ENCODE data around the gene ACADM. TPM values are rescaled to one million over a fixed set of nuclear protein-coding genes. Genes with fewer than 3 reads are reported as not detected.
"Not testable (repeated sequence)": the region's sequence is repeated elsewhere in the genome, so short reads cannot be mapped to it uniquely, and the experiment has no call there.

The ACADM gene
- total and polyA plus RNA-seq, 2 donors (not counting 3 experiments of a cell fraction or from before 2014, with no cell fraction given), result 10.8 to 32.5 TPM

DNA sequence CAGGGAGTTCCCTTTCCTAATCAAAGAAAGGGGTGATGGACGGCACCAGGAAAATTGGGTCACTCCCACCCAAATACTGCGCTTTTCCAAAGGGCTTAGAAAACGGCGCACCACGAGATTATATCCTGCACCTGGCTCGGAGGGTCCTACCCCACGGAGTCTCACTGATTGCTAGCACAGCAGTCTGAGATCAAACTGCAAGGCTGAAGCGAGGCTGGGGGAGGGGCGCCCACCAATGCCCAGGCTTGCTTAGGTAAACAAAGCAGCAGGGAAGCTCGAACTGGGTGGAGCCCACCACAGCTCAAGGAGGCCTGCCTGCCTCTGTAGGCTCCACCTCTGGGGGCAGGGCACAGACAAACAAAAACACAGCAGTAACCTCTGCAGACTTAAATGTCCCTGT is 46.5 kb upstream of the ACADM start:
- H3K27me3 ChIP-seq (ENCODE audit: control insufficient read depth in 2 of 2, insufficient read depth in 2 of 2, low read length in 2 of 2); H3K79me2 ChIP-seq (ENCODE audit: control insufficient read depth, insufficient read depth, low read length); FAIRE-seq; H3K27ac ChIP-seq (ENCODE audit: insufficient read depth, low read depth, low read length); DNase-seq (ENCODE audit: low read depth, low spot score); H2AFZ ChIP-seq (ENCODE audit: low read depth, low read length); CTCF ChIA-PET; H3K4me1 ChIP-seq (ENCODE audit: control insufficient read depth, extremely low read depth, insufficient read depth, low read length); H3K4me3 ChIP-seq (replicated peaks in 1 of 3; ENCODE audit: insufficient read depth in 1 of 3, low read depth in 1 of 3, low read length in 3 of 3); dilution Hi-C loops (cut with MboI; ENCODE audit: extremely low pct_ligation_motif_present, low sequenced_read_pairs); H3K36me3 ChIP-seq (ENCODE audit: control insufficient read depth in 2 of 2, extremely low read depth in 1 of 2, insufficient read depth in 2 of 2, low read length in 2 of 2); H3K9me1 ChIP-seq (replicated peaks; ENCODE audit: control insufficient read depth, extremely low read depth, insufficient read depth, low read length); intact Hi-C loops (cut with micrococcal nuclease); H3K9ac ChIP-seq (replicated peaks; ENCODE audit: extremely low read depth, insufficient read depth, low read length); H4K20me1 ChIP-seq (replicated peaks; ENCODE audit: control insufficient read depth, extremely low read depth, insufficient read depth, low read length); H3K4me2 ChIP-seq (ENCODE audit: insufficient read depth, low read length); H3K9me3 ChIP-seq (replicated peaks; ENCODE audit: control insufficient read depth, insufficient read depth, low read length); BruUV-seq (replicated peaks); POLR2A ChIA-PET: not testable (repeated sequence)

DNA sequence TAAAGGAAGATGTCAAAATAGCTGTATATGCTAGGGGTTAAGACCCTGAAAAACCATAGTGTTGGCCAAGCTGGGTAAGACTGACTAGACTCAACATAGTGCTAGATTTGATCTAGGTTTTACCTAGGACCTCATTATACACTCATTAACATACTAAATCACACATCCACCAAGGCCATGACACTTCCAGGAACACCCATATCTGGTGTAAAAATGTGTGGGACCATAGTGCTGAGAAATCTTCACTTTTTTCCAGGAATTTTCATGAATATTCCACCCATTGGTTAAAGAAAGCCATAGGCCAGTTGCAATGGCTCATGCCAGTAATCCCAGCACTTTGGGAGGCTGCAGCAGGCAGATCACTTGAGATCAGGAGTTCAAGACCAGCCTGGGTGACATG is 34.0 kb upstream of the ACADM start:
- peaks cover 0 to 2% of the 10 kb centered on the region in 2 experiments for H3K27me3 ChIP-seq (ENCODE audit: control insufficient read depth in 2 of 2, insufficient read depth in 2 of 2, low read length in 2 of 2)
- no peak overlapping the region for H3K9ac ChIP-seq (replicated peaks; ENCODE audit: extremely low read depth, insufficient read depth, low read length)
- CTCF ChIA-PET, result no interaction called here
- dilution Hi-C loops (cut with MboI; ENCODE audit: extremely low pct_ligation_motif_present, low sequenced_read_pairs) (no loop called here), intact Hi-C loops (cut with micrococcal nuclease) (no loop called here)
- no peak for DNase-seq (ENCODE audit: low read depth, low spot score)
- no peaks in the 10 kb centered on the region for H3K9me1 ChIP-seq (replicated peaks; ENCODE audit: control insufficient read depth, extremely low read depth, insufficient read depth, low read length)
- H2AFZ ChIP-seq (ENCODE audit: low read depth, low read length), result no peak overlapping the region
- no peak overlapping the region for H3K4me2 ChIP-seq (ENCODE audit: insufficient read depth, low read length)
- BruUV-seq (replicated peaks), result no TSS peak
- FAIRE-seq, result no peak
- H3K27ac ChIP-seq (ENCODE audit: insufficient read depth, low read depth, low read length), result no peak overlapping the region
- no peaks in the 10 kb centered on the region for H3K4me1 ChIP-seq (ENCODE audit: control insufficient read depth, extremely low read depth, insufficient read depth, low read length)
- TF ChIP-seq POLR2A (IDR thresholded peaks at IDR 0.05; ENCODE audit: low read depth, low read length) (no peak), MYC (IDR thresholded peaks at IDR 0.05; ENCODE audit: low read depth, low read length) (no peak), JUN (IDR thresholded peaks at IDR 0.05; ENCODE audit: borderline replicate concordance, insufficient read depth, insufficient read length, low read depth) (no peak), EZH2 (IDR thresholded peaks at IDR 0.05; ENCODE audit: borderline replicate concordance, low read depth, low read length, severe bottlenecking) (no peak), GATA2 (IDR thresholded peaks at IDR 0.05; ENCODE audit: insufficient read depth, insufficient read length, low read depth, low read length) (no peak), FOS (IDR thresholded peaks at IDR 0.05; ENCODE audit: borderline replicate concordance, insufficient read depth, low read length) (no peak), POLR2AphosphoS5 (IDR thresholded peaks at IDR 0.05; ENCODE audit: insufficient read depth, low read depth, low read length) (no peak)
- TF ChIP-seq, protein P1, sequence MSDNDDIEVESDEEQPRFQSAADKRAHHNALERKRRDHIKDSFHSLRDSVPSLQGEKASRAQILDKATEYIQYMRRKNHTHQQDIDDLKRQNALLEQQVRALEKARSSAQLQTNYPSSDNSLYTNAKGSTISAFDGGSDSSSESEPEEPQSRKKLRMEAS (IDR thresholded peaks at IDR 0.05; ENCODE audit: insufficient read depth, insufficient read length), result no peak
- TF ChIP-seq, protein P2, sequence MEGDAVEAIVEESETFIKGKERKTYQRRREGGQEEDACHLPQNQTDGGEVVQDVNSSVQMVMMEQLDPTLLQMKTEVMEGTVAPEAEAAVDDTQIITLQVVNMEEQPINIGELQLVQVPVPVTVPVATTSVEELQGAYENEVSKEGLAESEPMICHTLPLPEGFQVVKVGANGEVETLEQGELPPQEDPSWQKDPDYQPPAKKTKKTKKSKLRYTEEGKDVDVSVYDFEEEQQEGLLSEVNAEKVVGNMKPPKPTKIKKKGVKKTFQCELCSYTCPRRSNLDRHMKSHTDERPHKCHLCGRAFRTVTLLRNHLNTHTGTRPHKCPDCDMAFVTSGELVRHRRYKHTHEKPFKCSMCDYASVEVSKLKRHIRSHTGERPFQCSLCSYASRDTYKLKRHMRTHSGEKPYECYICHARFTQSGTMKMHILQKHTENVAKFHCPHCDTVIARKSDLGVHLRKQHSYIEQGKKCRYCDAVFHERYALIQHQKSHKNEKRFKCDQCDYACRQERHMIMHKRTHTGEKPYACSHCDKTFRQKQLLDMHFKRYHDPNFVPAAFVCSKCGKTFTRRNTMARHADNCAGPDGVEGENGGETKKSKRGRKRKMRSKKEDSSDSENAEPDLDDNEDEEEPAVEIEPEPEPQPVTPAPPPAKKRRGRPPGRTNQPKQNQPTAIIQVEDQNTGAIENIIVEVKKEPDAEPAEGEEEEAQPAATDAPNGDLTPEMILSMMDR (IDR thresholded peaks at IDR 0.05; ENCODE audit: extremely low read depth in 1 of 2, insufficient read depth in 1 of 2, low read depth in 1 of 2, low read length in 2 of 2), result no peak
- H3K36me3 ChIP-seq (ENCODE audit: control insufficient read depth in 2 of 2, extremely low read depth in 1 of 2, insufficient read depth in 2 of 2, low read length in 2 of 2), result no peaks in the 10 kb centered on the region
- POLR2A ChIA-PET, result no interaction called here
- no peak overlapping the region for H3K4me3 ChIP-seq (replicated peaks in 1 of 3; ENCODE audit: insufficient read depth in 1 of 3, low read depth in 1 of 3, low read length in 3 of 3)
- no peaks in the 10 kb centered on the region for H3K79me2 ChIP-seq (ENCODE audit: control insufficient read depth, insufficient read depth, low read length)
- no peaks in the 10 kb centered on the region for H4K20me1 ChIP-seq (replicated peaks; ENCODE audit: control insufficient read depth, extremely low read depth, insufficient read depth, low read length)
- no peaks in the 10 kb centered on the region for H3K9me3 ChIP-seq (replicated peaks; ENCODE audit: control insufficient read depth, insufficient read depth, low read length)

All from endothelial cell of umbilical vein (primary cell).